Measurements from ENCODE around the gene UBE2R2.
"Not testable (repeated sequence)": the region's sequence is repeated elsewhere in the genome, so short reads cannot be mapped to it uniquely, and the experiment has no call there.

Gene UBE2R2

GRCh38 chr9:33927694-33928093, 110.7 kb downstream of the UBE2R2 start:
- DNase-seq (ENCODE audit: low read depth in 2 of 2) = no peak

- no peak for DNase-seq (ENCODE audit: low read depth in 2 of 2)
Measured at GRCh38 chr9:33931326-33931725, 114.4 kb downstream of the UBE2R2 start.

GRCh38 chr9:33932078-33932807, 115.3 kb downstream of the UBE2R2 start:
- DNase-seq (ENCODE audit: low read depth in 2 of 2) = no peak

GRCh38 chr9:33934188-33934878, 117.4 kb downstream of the UBE2R2 start:
- no peak for DNase-seq (ENCODE audit: low read depth in 2 of 2)

GRCh38 chr9:33939924-33940874, 123.2 kb downstream of the UBE2R2 start:
- no peak for DNase-seq (ENCODE audit: low read depth in 2 of 2)

- no peak for DNase-seq (ENCODE audit: low read depth in 2 of 2)
Measured at GRCh38 chr9:33942471-33943083, 125.6 kb downstream of the UBE2R2 start.

- DNase-seq (ENCODE audit: low read depth in 2 of 2) = no peak
Measured at GRCh38 chr9:33943389-33943788, 126.4 kb downstream of the UBE2R2 start.

GRCh38 chr9:33946779-33947535, 130.0 kb downstream of the UBE2R2 start:
- DNase-seq (ENCODE audit: low read depth in 2 of 2) = no peak

- no peak for DNase-seq (ENCODE audit: low read depth in 2 of 2)
Measured at GRCh38 chr9:33950371-33950770, 133.4 kb downstream of the UBE2R2 start.

GRCh38 chr9:33952066-33952465, 135.1 kb downstream of the UBE2R2 start:
- DNase-seq (ENCODE audit: low read depth in 2 of 2) = no peak

- DNase-seq (ENCODE audit: low read depth in 2 of 2) = no peak
Measured at GRCh38 chr9:33956544-33956943, 139.6 kb downstream of the UBE2R2 start.

GRCh38 chr9:33959725-33960124, 142.8 kb downstream of the UBE2R2 start:
- DNase-seq (ENCODE audit: low read depth in 2 of 2) = no peak

- DNase-seq (ENCODE audit: low read depth in 2 of 2) = not testable (repeated sequence)
Measured at GRCh38 chr9:33962468-33962867, 145.5 kb downstream of the UBE2R2 start.

GRCh38 chr9:33964086-33964768, 147.3 kb downstream of the UBE2R2 start:
- DNase-seq (ENCODE audit: low read depth in 2 of 2) = no peak

All from stimulated activated CD4-positive, alpha-beta T cell treated with anti-CD3 and anti-CD28 coated beads, Interleukin-12 subunit alpha, Interleukin-12 subunit beta, amount 100 ng/mL, for 24 hours (primary cell).